WTC11 (cell line): ENCODE data around the gene TAF11L11. TPM values are rescaled to one million over a fixed set of nuclear protein-coding genes. Genes with fewer than 3 reads are reported as not detected.
A peak's percentile ranks its signal among the peaks of the same experiment; 100 is the strongest.
"Not testable (repeated sequence)": the region's sequence is repeated elsewhere in the genome, so short reads cannot be mapped to it uniquely, and the experiment has no call there.

Source experiments
- ATAC-seq: fragments of 200-7000 bp; cut with Tn5 transposase; 2 replicates; pipeline ENCODE4 v1.10.0; 2021; ENCODE audit warnings: mild to moderate bottlenecking, moderate library complexity
- CTCF ChIA-PET: fragments of 300-600 bp; sonication (Branson Sonifier 250); formaldehyde crosslinking; loops from one replicate; lab custom pipeline; 2021; ENCODE audit warnings: antibody characterized with exemption; lab: Charles Lee
- POLR2A ChIA-PET: fragments of 350-600 bp; sonication (Branson Sonifier 250); formaldehyde crosslinking; loops from one replicate; lab custom pipeline; 2021; ENCODE audit warnings: antibody characterized with exemption; lab: Charles Lee
- DNase-seq: peaks from one replicate; pipeline ENCODE4 v3.0.0; 2021; ENCODE audit warnings: low spot score
- H3K27ac Mint-ChIP-seq: 2 replicates; pipeline ENCODE4 v1.8.0; 2021; ENCODE audit warnings: mixed read lengths
- H3K27me3 Mint-ChIP-seq: 2 replicates; pipeline ENCODE4 v1.8.0; 2021; ENCODE audit warnings: low read depth, mild to moderate bottlenecking, moderate library complexity, mixed read lengths
- H3K36me3 Mint-ChIP-seq: 2 replicates; pipeline ENCODE4 v1.8.0; 2021; ENCODE audit warnings: mixed read lengths
- H3K4me1 Mint-ChIP-seq: 2 replicates; pipeline ENCODE4 v1.8.0; 2022; ENCODE audit warnings: mixed read lengths
- H3K4me3 Mint-ChIP-seq: 2 replicates; pipeline ENCODE4 v1.8.0; 2021; ENCODE audit warnings: mild to moderate bottlenecking, moderate library complexity, mixed read lengths
- H3K9me3 Mint-ChIP-seq: 2 replicates; pipeline ENCODE4 v1.8.0; 2021; ENCODE audit warnings: mixed read lengths
- GABPB1 ChIP-seq: sonication (generic); formaldehyde crosslinking; IDR thresholded peaks from 2 replicates; pipeline ENCODE4 v1.8.1; 2023; ENCODE audit warnings: mild to moderate bottlenecking, missing genetic modification reagents
- JUN ChIP-seq: sonication (generic); formaldehyde crosslinking; IDR thresholded peaks from 2 replicates; pipeline ENCODE4 v1.8.0; 2023; ENCODE audit warnings: mild to moderate bottlenecking, missing genetic modification reagents
- MYBL2 ChIP-seq: sonication (generic); formaldehyde crosslinking; IDR thresholded peaks from 2 replicates; pipeline ENCODE4 v1.8.1; 2023; ENCODE audit warnings: mild to moderate bottlenecking, moderate library complexity, missing genetic modification reagents
- TEAD4 ChIP-seq: sonication (generic); formaldehyde crosslinking; IDR thresholded peaks from 2 replicates; pipeline ENCODE4 v1.8.0; 2022; ENCODE audit warnings: mild to moderate bottlenecking, missing genetic modification reagents
- TP53 ChIP-seq: sonication (generic); formaldehyde crosslinking; IDR thresholded peaks from 2 replicates; pipeline ENCODE4 v1.8.1; 2023; ENCODE audit warnings: mild to moderate bottlenecking, missing genetic modification reagents
- ZNF138 ChIP-seq: sonication (generic); formaldehyde crosslinking; conservative IDR thresholded peaks from 2 replicates; pipeline ENCODE4 v1.8.1; 2022; ENCODE audit warnings: mild to moderate bottlenecking, moderate library complexity, missing genetic modification reagents
- ZNF423 ChIP-seq: fragments of 250-450 bp; sonication (Bioruptor Pico); IDR thresholded peaks from 2 replicates; pipeline ENCODE4 v2.1.2; 2022; ENCODE audit warnings: mild to moderate bottlenecking, moderate library complexity
- ZNF671 ChIP-seq: fragments of 250-450 bp; sonication (Bioruptor Pico); IDR thresholded peaks from 2 replicates; pipeline ENCODE4 v1.8.0; 2021; ENCODE audit warnings: mild to moderate bottlenecking
- total RNA-seq: library from RNA; stranded (reverse); gene quantifications from 3 replicates; pipeline ENCODE4 v1.2.3, GENCODE V29; 2021
- TF ChIP-seq, protein P1 (sequence below): sonication (generic); formaldehyde crosslinking; IDR thresholded peaks from 2 replicates; pipeline ENCODE4 v1.8.0; 2022; ENCODE audit warnings: missing genetic modification reagents
- TF ChIP-seq, protein P2 (sequence below): sonication (generic); formaldehyde crosslinking; IDR thresholded peaks from 2 replicates; pipeline ENCODE4 v1.8.0; 2023; ENCODE audit warnings: missing genetic modification reagents
- TF ChIP-seq, protein P3 (sequence below): fragments of 200-600 bp; IDR thresholded peaks from 2 replicates; pipeline ENCODE4 v1.8.0; 2022; ENCODE audit warnings: antibody characterized with exemption
- TF ChIP-seq, protein P4 (sequence below): fragments of 250-450 bp; sonication (Bioruptor Pico); IDR thresholded peaks from 2 replicates; pipeline ENCODE4 v1.8.0; 2021; ENCODE audit warnings: mild to moderate bottlenecking

The TAF11L11 gene
- total RNA-seq, 1 experiment from 2014 or later: not detected

DNA sequence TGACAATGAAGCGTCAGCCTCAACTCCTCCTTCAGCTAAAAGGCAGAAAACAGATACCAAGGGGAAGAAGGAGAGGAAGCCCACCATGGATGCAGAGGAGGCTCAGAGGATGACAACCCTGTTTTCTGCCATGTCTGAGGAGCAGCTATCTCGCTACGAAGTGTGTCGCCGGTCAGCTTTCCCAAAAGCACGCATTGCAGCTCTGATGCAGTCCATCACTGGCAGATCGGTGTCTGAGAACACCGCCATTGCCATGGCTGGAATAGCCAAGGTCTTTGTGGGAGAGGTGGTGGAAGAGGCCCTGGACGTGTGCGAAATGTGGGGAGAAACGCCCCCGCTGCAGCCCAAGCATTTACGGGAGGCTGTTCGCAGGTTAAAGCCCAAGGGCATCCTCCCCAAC lies 968 bp downstream of the TAF11L11 start (continued):
- TF ChIP-seq, protein P1, sequence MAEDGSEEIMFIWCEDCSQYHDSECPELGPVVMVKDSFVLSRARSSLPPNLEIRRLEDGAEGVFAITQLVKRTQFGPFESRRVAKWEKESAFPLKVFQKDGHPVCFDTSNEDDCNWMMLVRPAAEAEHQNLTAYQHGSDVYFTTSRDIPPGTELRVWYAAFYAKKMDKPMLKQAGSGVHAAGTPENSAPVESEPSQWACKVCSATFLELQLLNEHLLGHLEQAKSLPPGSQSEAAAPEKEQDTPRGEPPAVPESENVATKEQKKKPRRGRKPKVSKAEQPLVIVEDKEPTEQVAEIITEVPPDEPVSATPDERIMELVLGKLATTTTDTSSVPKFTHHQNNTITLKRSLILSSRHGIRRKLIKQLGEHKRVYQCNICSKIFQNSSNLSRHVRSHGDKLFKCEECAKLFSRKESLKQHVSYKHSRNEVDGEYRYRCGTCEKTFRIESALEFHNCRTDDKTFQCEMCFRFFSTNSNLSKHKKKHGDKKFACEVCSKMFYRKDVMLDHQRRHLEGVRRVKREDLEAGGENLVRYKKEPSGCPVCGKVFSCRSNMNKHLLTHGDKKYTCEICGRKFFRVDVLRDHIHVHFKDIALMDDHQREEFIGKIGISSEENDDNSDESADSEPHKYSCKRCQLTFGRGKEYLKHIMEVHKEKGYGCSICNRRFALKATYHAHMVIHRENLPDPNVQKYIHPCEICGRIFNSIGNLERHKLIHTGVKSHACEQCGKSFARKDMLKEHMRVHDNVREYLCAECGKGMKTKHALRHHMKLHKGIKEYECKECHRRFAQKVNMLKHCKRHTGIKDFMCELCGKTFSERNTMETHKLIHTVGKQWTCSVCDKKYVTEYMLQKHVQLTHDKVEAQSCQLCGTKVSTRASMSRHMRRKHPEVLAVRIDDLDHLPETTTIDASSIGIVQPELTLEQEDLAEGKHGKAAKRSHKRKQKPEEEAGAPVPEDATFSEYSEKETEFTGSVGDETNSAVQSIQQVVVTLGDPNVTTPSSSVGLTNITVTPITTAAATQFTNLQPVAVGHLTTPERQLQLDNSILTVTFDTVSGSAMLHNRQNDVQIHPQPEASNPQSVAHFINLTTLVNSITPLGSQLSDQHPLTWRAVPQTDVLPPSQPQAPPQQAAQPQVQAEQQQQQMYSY: no peak
- TF ChIP-seq, all 79 proteins: peak for 0

DNA sequence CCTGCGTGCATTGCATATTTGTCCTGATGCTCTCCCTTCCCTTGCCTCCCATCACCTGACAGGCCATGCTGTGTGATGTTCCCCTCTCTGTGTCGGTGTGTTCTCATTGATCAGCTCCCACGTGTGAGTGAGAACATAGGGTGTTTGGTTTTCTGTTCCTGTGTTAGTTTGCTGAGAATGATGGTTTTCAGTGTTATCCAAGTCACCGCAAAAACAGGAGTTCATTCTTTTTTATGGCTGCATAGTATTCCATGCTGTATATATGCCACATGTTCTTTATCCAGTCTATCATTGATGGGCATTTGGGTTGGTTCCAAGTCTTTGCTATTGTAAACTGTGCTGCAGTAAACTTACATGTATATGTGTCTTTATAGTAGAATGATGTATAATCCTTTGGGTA lies 3.5 kb downstream of the TAF11L11 start:
- ATAC-seq, H3K4me1 Mint-ChIP-seq, H3K27ac Mint-ChIP-seq, H3K36me3 Mint-ChIP-seq, CTCF ChIA-PET, DNase-seq, POLR2A ChIA-PET, H3K9me3 Mint-ChIP-seq, H3K4me3 Mint-ChIP-seq, H3K27me3 Mint-ChIP-seq: not testable (repeated sequence)

DNA sequence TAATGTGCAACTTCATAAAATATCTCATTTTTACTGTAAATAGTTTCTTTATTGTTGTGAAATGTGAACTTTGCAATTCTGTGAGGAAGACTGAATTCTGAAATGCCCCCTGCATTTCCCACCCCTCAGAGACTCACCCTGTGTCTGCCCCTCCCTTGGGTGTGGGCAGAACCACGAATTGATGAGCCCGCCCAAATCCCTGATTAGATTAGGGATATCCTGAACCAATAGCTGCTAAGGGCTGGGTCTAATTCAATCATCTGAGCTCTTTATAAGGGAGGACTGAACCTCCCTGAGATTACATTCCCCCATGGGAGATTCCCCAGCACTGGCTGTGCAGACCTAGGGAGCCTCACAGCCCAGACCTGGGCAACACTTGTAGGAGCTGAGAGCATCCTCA lies 6.1 kb downstream of the TAF11L11 start, which contains the start of gene TAF11L12:
Gene TAF11L12, plus strand, starts transcription at position 301 of the 400 bp plus-strand sequence.
- H3K4me1 Mint-ChIP-seq, H3K27ac Mint-ChIP-seq, H3K36me3 Mint-ChIP-seq, H3K27me3 Mint-ChIP-seq, POLR2A ChIA-PET, H3K4me3 Mint-ChIP-seq, ATAC-seq, H3K9me3 Mint-ChIP-seq, DNase-seq: not testable (repeated sequence)
- CTCF ChIA-PET: interaction anchor here (2.1 kb wide), 1 partner anchor 10 kb away, joined by 7 read pairs; no protein-coding TSS in a partner anchor

DNA sequence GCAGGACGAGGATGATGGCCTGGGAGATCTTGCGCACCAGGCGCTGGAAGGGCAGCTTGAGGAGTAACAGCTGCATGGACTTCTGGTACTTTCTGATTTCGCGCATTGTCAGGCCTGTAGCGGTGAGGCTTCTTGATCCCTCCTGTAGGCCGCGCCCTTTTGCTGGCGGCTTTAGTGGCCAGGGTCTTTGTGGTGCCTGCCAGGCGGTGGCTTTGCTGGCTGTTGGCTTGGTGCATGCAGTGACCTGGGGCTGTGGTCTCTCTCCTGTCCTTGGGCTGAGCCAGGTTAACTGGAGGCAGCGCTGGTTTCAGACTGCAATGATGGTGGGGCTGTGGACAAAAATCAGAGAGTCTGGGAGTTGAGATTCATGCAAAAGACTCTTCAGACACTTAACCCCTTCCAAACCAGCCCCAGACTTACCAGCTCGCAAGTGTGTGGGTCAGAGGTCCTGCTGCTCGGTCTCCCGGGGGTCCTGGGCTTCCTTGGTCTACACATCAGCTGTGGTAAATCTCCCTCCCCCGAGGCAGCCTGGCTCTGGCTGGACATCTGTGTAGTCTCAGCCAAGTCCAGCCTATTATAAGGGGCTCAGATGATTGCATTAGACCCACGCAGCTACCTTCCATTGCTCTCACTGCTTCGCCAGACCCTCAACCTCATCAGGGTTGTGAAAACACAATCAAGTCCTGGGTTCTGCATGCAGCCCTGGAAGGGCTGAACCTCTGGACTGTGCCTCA lies 11.1 kb downstream of the TAF11L11 start:
- TF ChIP-seq ZNF138 (CRISPR knock-in tag): no peak
- POLR2A ChIA-PET: no interaction called here
- Mint-ChIP-seq H3K4me3 (no peak overlapping the region), H3K27ac (no peak overlapping the region), H3K27me3 (no peaks in the 10 kb centered on the region; the same call in 1 of the 2 replicates), H3K36me3 (no peaks in the 10 kb centered on the region), H3K9me3 (peaks cover 5% of the 10 kb centered on the region), H3K4me1 (no peaks in the 10 kb centered on the region)
- DNase-seq (no peak), ATAC-seq (no peak)
- CTCF ChIA-PET: no interaction called here

DNA sequence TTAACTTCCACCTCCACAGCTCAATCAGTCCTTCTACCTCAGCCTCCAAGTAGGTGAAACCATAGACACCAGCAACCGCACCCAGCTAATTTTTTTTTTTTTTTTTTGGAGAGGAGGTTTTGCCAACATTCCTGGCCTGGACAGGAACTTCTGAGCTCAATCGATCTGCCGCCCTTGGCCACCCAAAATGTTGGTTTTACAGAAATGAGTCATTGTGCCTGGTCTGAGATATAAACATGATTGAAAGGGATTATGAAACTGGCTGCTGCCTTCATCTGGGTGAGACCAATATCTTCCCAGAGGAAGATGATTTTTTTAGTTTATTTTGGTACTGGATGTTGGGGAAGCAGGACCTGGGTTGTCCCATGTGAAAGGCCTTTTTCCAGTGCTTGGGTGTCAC lies 15.4 kb downstream of the TAF11L11 start:
- Mint-ChIP-seq H3K36me3 (no peaks in the 10 kb centered on the region), H3K9me3 (peaks cover 5% of the 10 kb centered on the region), H3K4me1 (no peaks in the 10 kb centered on the region), H3K4me3 (no peak overlapping the region), H3K27me3 (no peaks in the 10 kb centered on the region; the same call in 1 of the 2 replicates), H3K27ac (no peak overlapping the region)
- ATAC-seq (no peak), DNase-seq (no peak)
- no peak for TF ChIP-seq MYBL2 (CRISPR knock-in tag)
- no peak for TF ChIP-seq JUN (CRISPR knock-in tag)
- TF ChIP-seq, protein P2, sequence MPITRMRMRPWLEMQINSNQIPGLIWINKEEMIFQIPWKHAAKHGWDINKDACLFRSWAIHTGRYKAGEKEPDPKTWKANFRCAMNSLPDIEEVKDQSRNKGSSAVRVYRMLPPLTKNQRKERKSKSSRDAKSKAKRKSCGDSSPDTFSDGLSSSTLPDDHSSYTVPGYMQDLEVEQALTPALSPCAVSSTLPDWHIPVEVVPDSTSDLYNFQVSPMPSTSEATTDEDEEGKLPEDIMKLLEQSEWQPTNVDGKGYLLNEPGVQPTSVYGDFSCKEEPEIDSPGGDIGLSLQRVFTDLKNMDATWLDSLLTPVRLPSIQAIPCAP (CRISPR knock-in tag): no peak
- TF ChIP-seq TP53 (CRISPR knock-in tag): no peak
- no peak for TF ChIP-seq GABPB1
- TF ChIP-seq TEAD4 (CRISPR knock-in tag): no peak
- no peak for TF ChIP-seq ZNF671
- CTCF ChIA-PET: interaction anchor here (0.6 kb wide), 1 partner anchor 404 kb away, joined by 3 read pairs; no protein-coding TSS in a partner anchor
- POLR2A ChIA-PET: no interaction called here

DNA sequence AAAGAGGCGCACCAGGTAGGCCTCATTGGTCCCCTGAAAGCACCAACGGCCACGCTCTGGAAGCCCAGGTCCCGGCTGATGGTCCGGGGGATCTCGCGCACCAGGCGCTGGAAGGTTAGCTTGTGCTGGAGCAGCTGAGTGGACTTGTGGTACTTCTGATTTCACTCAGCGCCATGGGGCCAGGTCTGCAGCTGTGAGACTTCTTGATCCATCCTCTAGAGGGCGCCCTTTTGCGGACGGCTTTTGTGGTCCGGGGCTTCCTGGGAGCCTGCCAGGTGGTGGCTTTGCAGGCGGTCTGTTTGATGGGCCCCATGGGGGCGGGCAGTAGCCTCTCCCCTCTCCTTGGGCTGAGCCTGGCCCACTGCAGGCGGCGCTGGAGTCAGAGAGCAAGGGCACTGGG lies 16.6 kb downstream of the TAF11L11 start:
- peak; percentile 82 for TF ChIP-seq ZNF423 (CRISPR knock-in tag)
- TF ChIP-seq, protein P3, sequence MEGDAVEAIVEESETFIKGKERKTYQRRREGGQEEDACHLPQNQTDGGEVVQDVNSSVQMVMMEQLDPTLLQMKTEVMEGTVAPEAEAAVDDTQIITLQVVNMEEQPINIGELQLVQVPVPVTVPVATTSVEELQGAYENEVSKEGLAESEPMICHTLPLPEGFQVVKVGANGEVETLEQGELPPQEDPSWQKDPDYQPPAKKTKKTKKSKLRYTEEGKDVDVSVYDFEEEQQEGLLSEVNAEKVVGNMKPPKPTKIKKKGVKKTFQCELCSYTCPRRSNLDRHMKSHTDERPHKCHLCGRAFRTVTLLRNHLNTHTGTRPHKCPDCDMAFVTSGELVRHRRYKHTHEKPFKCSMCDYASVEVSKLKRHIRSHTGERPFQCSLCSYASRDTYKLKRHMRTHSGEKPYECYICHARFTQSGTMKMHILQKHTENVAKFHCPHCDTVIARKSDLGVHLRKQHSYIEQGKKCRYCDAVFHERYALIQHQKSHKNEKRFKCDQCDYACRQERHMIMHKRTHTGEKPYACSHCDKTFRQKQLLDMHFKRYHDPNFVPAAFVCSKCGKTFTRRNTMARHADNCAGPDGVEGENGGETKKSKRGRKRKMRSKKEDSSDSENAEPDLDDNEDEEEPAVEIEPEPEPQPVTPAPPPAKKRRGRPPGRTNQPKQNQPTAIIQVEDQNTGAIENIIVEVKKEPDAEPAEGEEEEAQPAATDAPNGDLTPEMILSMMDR: peak; percentile 69
- TF ChIP-seq, protein P4, sequence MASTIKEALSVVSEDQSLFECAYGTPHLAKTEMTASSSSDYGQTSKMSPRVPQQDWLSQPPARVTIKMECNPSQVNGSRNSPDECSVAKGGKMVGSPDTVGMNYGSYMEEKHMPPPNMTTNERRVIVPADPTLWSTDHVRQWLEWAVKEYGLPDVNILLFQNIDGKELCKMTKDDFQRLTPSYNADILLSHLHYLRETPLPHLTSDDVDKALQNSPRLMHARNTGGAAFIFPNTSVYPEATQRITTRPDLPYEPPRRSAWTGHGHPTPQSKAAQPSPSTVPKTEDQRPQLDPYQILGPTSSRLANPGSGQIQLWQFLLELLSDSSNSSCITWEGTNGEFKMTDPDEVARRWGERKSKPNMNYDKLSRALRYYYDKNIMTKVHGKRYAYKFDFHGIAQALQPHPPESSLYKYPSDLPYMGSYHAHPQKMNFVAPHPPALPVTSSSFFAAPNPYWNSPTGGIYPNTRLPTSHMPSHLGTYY: no peak
- Mint-ChIP-seq H3K27ac (no peak overlapping the region), H3K9me3 (peaks cover 5% of the 10 kb centered on the region), H3K27me3 (no peaks in the 10 kb centered on the region), H3K36me3 (no peaks in the 10 kb centered on the region), H3K4me3 (no peak overlapping the region), H3K4me1 (no peaks in the 10 kb centered on the region)
- ChIA-PET POLR2A (no interaction called here), CTCF (interaction anchor here (1.0 to 1.6 kb wide), 4 partner anchors 10 to 404 kb away, joined by 3 to 7 read pairs (median 5); partner anchors contain the start of genes BASP1 and TAF11L12)
- ATAC-seq (peak; percentile 96), DNase-seq (peak; percentile 77)
